ENCODE measurements around the gene FOXN4.

Gene FOXN4

DNA sequence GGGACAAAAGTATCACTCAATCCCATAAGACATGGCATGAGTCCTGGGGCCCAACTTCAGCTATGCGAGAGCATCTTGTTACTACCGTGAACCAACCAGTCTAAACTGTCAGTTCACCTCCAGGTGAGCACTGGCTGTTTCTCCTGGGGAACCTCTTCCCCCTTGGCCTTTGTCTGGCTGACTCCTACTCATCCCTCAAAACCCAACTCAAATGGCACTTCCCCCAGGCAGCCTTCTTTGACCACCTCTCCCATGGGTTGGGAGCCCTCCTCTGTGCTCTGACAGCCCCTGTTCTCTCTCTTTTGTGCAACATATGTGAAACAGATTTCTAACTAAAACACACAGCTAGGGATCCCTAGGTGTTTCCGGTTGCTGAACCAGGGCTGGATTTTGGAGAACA, 37.7 kb downstream of the FOXN4 start:
- Histone ChIP-seq H3K4me3 (ENCODE audit: low read length) (no peak overlapping the region), H2AFZ (ENCODE audit: low read depth, low read length) (no peak overlapping the region), H3K27me3 (ENCODE audit: insufficient read depth, low read length) (no peaks in the 10 kb centered on the region), H3K36me3 (ENCODE audit: insufficient read depth, low read length) (no peaks in the 10 kb centered on the region), H3K9me3 (ENCODE audit: low read length) (no peaks in the 10 kb centered on the region), H3K4me1 (ENCODE audit: insufficient read depth, low read length) (no peaks in the 10 kb centered on the region)

DNA sequence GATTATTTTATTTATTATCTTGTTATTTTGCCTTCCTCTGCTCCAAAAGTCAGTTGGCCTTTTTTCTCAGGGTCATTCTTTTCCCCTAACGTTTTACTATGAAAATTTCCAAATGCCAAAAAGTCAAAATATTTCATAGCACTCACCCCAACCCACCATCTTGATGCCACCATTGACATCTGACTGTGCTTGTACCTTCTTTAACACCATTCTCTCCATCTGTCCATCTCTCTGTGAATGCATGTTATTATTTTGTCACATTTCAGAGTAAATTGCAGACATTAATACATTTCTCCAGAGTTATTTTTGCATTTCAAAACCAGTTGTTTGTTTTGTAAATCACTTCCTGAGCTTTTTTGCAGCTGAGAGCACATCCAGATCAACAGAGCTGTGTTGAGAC, 38.6 kb downstream of the FOXN4 start:
- Histone ChIP-seq H3K27me3 (ENCODE audit: insufficient read depth, low read length) (no peaks in the 10 kb centered on the region), H3K4me1 (ENCODE audit: insufficient read depth, low read length) (no peaks in the 10 kb centered on the region), H3K36me3 (ENCODE audit: insufficient read depth, low read length) (no peaks in the 10 kb centered on the region), H3K9me3 (ENCODE audit: low read length) (no peaks in the 10 kb centered on the region), H2AFZ (ENCODE audit: low read depth, low read length) (no peak overlapping the region), H3K4me3 (ENCODE audit: low read length) (no peak overlapping the region)

DNA sequence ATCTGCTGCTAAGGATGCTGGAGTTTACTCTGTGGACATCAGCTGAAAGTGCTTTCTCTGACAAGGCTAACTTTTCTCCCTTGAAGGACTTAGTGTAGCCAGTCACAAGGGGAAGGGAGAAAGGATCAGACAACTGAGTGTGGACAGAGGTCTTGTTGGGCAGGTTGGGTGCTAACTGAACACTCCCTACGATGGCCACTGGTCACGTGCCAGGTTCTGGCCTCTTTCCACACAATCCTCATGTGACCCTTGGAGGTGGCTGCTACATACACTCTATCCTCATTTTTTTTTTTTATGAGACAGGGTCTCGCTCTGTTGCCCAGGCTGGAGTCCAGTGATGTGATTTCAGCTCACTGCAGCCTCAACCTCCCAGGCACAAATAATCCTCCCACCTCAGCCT, 39.7 kb downstream of the FOXN4 start:
- no peaks in the 10 kb centered on the region for H3K36me3 ChIP-seq (ENCODE audit: insufficient read depth, low read length)
- H3K9me3 ChIP-seq (ENCODE audit: low read length), result no peaks in the 10 kb centered on the region
- no peaks in the 10 kb centered on the region for H3K27me3 ChIP-seq (ENCODE audit: insufficient read depth, low read length)
- H2AFZ ChIP-seq (ENCODE audit: low read depth, low read length), result no peak overlapping the region
- H3K4me3 ChIP-seq (ENCODE audit: low read length), result no peak overlapping the region
- no peaks in the 10 kb centered on the region for H3K4me1 ChIP-seq (ENCODE audit: insufficient read depth, low read length)

DNA sequence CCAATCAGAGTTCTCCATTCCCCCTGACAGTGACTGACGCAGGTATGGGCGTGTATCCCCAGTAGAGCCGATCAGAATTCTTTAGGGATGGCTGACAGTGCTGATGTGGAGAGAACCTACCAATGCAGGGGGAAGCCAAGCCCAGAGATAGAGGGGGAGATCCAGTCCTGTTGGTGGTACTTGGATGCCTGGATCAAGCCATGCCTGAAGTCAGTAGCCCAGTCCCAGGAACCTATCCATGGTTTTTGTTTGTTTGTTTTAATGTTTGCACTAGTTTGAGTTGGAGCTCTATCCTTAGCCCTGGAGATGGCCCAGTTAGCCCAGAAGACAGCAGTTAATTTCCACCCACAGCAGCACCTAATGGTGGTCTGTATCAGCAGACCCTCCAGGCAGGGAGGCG, 40.2 kb downstream of the FOXN4 start:
- Histone ChIP-seq H3K27me3 (ENCODE audit: insufficient read depth, low read length) (no peaks in the 10 kb centered on the region), H3K9me3 (ENCODE audit: low read length) (no peaks in the 10 kb centered on the region), H2AFZ (ENCODE audit: low read depth, low read length) (no peak overlapping the region), H3K4me1 (ENCODE audit: insufficient read depth, low read length) (no peaks in the 10 kb centered on the region), H3K4me3 (ENCODE audit: low read length) (no peak overlapping the region), H3K36me3 (ENCODE audit: insufficient read depth, low read length) (no peaks in the 10 kb centered on the region)

DNA sequence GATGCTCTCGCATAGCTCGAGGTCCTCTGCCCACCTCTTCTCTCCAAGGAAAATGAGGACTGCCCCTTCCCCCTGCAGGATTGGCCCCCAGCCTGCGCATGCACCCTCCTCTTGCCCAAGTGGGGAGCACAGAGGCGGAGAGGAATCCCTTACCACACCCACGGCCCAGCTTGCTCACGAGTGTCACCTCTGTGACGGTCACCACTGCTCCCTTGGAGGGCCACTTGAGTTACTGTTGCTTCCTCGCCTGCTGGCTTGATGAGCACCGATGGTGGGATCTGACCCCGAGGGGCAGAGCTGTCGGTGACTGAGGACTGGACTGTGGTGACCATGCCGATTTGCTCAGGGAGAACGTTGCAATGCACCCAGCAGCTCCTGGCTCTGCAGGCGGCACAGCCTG, 41.7 kb downstream of the FOXN4 start:
- H3K9me3 ChIP-seq (ENCODE audit: low read length), result no peaks in the 10 kb centered on the region
- no peaks in the 10 kb centered on the region for H3K36me3 ChIP-seq (ENCODE audit: insufficient read depth, low read length)
- H3K4me3 ChIP-seq (ENCODE audit: low read length), result no peak overlapping the region
- no peak overlapping the region for H2AFZ ChIP-seq (ENCODE audit: low read depth, low read length)
- H3K27me3 ChIP-seq (ENCODE audit: insufficient read depth, low read length), result no peaks in the 10 kb centered on the region
- no peaks in the 10 kb centered on the region for H3K4me1 ChIP-seq (ENCODE audit: insufficient read depth, low read length)

DNA sequence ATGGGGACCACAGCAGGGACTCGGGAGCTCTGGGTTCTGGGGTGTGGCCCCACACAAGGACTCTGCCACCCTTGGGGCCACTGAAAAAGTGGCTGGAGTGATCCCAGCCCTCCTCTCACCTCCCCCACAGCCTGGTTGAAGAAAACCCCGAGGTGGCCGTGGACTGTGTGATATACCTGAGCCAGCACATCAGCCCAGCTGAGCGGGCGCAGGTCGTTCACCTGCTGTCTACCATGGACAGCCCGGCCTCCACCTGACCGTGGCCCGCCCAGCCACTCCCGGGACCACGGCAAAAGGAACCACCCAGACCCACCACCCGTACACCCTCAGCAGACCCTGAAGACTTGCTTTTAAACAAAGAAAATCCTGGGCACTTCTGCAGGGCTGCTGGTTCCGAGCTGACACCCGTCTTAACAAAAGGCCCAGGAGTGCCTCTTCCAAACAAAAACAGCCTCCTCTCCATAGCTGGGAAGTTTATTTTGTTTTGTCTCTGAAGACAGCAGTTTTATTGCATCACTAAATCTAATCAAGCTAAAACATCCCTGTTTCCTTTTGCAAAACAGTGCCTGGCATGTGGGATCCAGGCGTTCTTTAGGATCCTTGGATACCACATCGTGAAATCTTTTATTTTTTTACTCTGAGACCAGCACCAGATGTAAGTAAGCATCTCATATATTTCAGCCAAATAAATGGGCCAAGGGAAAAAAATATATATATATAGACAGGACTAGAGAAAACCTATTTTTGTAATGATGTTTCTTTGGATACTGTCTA, 42.8 kb downstream of the FOXN4 start:
- H3K36me3 ChIP-seq (ENCODE audit: insufficient read depth, low read length), result no peaks in the 10 kb centered on the region
- no peaks in the 10 kb centered on the region for H3K9me3 ChIP-seq (ENCODE audit: low read length)
- no peaks in the 10 kb centered on the region for H3K4me1 ChIP-seq (ENCODE audit: insufficient read depth, low read length)
- H2AFZ ChIP-seq (ENCODE audit: low read depth, low read length), result no peak overlapping the region
- no peak overlapping the region for H3K4me3 ChIP-seq (ENCODE audit: low read length)
- no peaks in the 10 kb centered on the region for H3K27me3 ChIP-seq (ENCODE audit: insufficient read depth, low read length)

DNA sequence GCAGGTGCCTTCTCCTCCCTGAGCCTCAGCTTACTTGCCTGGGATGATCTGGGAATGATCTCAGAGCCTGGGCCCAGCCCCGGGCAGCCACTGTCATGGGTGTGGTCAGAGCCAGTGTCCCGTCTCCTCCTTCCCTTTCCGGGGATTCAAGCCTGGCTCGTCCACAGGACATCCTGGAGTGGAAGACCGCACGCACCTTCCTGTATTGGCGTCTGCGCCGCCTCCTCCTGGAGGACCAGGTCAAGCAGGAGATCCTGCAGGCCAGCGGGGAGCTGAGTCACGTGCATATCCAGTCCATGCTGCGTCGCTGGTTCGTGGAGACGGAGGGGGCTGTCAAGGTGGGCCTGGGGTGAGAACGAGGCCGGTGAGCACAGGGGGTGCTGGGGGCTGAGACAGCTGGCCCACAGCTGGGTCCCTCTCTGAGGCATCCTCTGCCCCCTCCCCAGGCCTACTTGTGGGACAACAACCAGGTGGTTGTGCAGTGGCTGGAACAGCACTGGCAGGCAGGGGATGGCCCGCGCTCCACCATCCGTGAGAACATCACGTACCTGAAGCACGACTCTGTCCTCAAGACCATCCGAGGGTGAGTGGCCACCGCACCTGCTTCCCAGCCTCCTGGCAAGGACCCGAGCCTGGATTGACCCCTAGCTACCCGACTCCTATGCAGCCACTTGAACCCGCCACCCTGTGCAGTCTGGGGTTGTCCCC, 44.0 kb downstream of the FOXN4 start:
- H3K9me3 ChIP-seq (ENCODE audit: low read length), result no peaks in the 10 kb centered on the region
- H2AFZ ChIP-seq (ENCODE audit: low read depth, low read length), result no peak overlapping the region
- H3K27me3 ChIP-seq (ENCODE audit: insufficient read depth, low read length), result no peaks in the 10 kb centered on the region
- H3K4me1 ChIP-seq (ENCODE audit: insufficient read depth, low read length), result no peaks in the 10 kb centered on the region
- H3K36me3 ChIP-seq (ENCODE audit: insufficient read depth, low read length), result no peaks in the 10 kb centered on the region
- H3K4me3 ChIP-seq (ENCODE audit: low read length), result no peak overlapping the region

DNA sequence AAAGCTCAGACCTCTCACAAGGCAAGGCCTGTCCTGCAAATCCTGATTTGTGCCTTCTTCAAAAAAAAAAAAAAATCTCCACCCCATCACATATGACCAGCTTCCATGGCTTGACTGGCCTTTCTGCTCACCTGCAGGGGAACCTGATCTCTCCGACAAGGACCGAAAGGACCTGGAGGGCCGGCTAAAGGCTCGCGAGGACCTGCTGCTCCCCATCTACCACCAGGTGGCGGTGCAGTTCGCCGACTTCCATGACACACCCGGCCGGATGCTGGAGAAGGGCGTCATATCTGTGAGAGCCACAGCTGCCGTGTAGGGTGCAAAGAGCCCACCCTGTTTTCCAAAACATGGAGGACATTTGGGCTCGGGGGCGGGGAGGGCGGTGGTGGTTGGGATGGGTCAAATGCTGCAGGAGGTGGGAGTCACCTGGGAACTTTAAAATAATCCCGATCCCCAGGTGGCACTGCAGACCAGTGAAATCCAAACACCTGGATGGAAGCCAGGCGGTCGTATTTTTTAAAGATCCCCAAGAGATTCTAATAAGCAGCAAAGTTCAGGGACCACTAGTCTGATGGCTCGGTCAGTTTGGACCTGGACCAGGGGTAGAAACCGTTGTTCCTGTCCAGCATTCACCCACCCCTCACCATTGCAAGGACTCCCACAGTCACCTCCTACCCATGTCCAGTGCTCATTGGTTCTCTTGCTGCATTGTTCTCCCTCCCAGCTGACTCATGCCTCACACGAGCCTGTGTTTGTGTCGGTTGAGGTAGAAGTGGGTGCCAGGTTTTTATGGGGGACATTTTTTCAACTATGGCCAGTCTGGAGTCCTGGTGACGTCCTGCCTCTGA, 44.8 kb downstream of the FOXN4 start:
- H3K36me3 ChIP-seq (ENCODE audit: insufficient read depth, low read length), result no peaks in the 10 kb centered on the region
- no peak overlapping the region for H2AFZ ChIP-seq (ENCODE audit: low read depth, low read length)

DNA sequence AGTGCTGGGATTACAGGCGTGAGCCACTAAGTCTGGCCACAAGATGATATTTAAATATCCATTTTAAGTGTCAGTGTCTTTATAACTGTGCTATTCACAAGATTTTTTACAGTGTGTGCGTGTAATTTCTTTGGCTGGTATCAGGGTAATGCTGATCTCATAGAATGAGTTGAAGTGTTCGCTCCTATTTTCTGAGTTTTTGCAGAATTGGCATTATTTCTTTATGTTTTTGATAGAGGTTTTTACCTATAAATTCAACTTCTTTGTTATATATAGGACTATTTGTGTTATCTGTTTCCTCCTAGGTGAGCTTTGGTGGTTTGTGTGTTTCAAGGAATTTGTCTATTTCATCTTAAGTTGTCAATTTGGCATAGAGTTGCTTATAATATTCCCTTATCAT, 45.6 kb downstream of the FOXN4 start:
- H2AFZ ChIP-seq (ENCODE audit: low read depth, low read length), result no peak overlapping the region
- no peaks in the 10 kb centered on the region for H3K9me3 ChIP-seq (ENCODE audit: low read length)
- H3K4me1 ChIP-seq (ENCODE audit: insufficient read depth, low read length), result no peaks in the 10 kb centered on the region
- no peaks in the 10 kb centered on the region for H3K27me3 ChIP-seq (ENCODE audit: insufficient read depth, low read length)
- H3K36me3 ChIP-seq (ENCODE audit: insufficient read depth, low read length), result no peaks in the 10 kb centered on the region
- no peak overlapping the region for H3K4me3 ChIP-seq (ENCODE audit: low read length)

More for the DNA sequence above, 44.8 kb downstream of the FOXN4 start:
- Histone ChIP-seq H3K4me3 (ENCODE audit: low read length) (no peak overlapping the region), H3K9me3 (ENCODE audit: low read length) (no peaks in the 10 kb centered on the region), H3K27me3 (ENCODE audit: insufficient read depth, low read length) (no peaks in the 10 kb centered on the region), H3K4me1 (ENCODE audit: insufficient read depth, low read length) (no peaks in the 10 kb centered on the region)

DNA sequence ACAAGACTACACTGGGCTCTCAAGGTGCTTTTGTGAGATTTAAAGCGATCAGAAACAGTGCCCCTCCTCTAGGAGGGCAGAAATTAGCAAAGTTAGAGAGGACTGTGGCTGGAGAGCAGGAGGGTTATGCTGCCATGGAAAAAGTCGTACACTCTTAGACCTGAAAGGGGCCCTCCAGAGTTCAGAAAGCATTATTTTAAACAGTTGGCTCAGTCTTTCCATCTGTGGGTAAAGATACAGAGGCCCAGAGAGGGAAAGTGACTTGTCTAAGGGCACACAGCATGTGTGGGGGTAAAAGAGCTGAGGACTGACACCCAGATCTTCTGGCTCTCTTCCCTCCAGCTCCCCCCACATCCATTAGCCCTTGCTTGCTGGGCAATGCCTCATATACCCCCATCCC, 47.1 kb downstream of the FOXN4 start:
- Histone ChIP-seq H3K27me3 (ENCODE audit: insufficient read depth, low read length) (no peaks in the 10 kb centered on the region), H3K36me3 (ENCODE audit: insufficient read depth, low read length) (no peaks in the 10 kb centered on the region), H3K4me1 (ENCODE audit: insufficient read depth, low read length) (no peaks in the 10 kb centered on the region), H2AFZ (ENCODE audit: low read depth, low read length) (no peak overlapping the region), H3K9me3 (ENCODE audit: low read length) (no peaks in the 10 kb centered on the region), H3K4me3 (ENCODE audit: low read length) (no peak overlapping the region)

DNA sequence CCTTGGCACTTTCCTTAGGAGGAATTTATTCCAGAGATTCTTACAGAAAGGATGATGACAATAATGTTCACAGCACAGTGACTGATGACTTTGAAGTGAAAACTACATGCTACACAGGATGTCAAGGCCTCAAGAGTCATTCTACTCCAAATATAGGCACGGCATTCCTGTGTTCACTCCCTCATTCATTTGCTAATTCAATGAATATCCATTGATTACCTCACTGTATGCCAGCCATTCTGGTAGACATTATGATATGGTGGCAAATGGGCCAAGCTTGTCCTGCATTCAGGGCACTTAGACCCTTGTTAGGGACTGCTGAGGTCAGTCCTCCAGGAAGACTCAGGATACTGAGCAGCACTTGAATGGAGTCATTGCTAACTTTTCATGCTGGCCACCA, 48.0 kb downstream of the FOXN4 start:
- H3K4me1 ChIP-seq (ENCODE audit: insufficient read depth, low read length), result no peaks in the 10 kb centered on the region
- H3K4me3 ChIP-seq (ENCODE audit: low read length), result no peak overlapping the region
- no peaks in the 10 kb centered on the region for H3K9me3 ChIP-seq (ENCODE audit: low read length)
- no peaks in the 10 kb centered on the region for H3K36me3 ChIP-seq (ENCODE audit: insufficient read depth, low read length)
- no peaks in the 10 kb centered on the region for H3K27me3 ChIP-seq (ENCODE audit: insufficient read depth, low read length)
- no peak overlapping the region for H2AFZ ChIP-seq (ENCODE audit: low read depth, low read length)

DNA sequence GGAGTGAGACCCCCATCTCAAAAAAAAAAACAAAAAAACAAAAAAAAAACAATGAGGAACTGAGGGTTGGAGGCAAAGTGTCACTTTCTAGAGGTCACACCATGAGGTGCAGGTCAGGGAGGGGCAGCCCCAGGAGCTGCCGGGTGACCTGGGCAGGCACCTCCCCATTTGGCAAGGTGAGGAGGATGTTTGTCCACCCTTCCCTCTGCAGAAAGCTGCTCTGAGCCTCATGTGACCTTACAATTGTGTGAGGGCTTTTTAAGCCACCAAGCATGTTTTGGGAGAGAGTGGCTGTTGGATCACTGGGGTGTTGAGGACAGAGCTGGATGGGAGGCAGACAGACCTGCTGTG, 49.6 kb downstream of the FOXN4 start:
- Histone ChIP-seq H3K4me3 (ENCODE audit: low read length) (no peak overlapping the region), H3K27me3 (ENCODE audit: insufficient read depth, low read length) (no peaks in the 10 kb centered on the region), H3K36me3 (ENCODE audit: insufficient read depth, low read length) (no peaks in the 10 kb centered on the region), H3K4me1 (ENCODE audit: insufficient read depth, low read length) (no peaks in the 10 kb centered on the region), H2AFZ (ENCODE audit: low read depth, low read length) (no peak overlapping the region), H3K9me3 (ENCODE audit: low read length) (no peaks in the 10 kb centered on the region)

Data from neuron (in vitro differentiated cells).